Adrenal gland (tissue), 12 donors: ENCODE data around the gene PHC2. TPM values are rescaled to one million over a fixed set of nuclear protein-coding genes. Genes with fewer than 3 reads are reported as not detected.

Source experiments
- DNase-seq, 7 donors: peaks; one replicate each; pipeline ENCODE4 v3.0.0-alpha.2; 2019 to 2020
- H3K27ac ChIP-seq, 5 donors: fragments of 200-600 bp; sonication (generic) in 4 of 5; 1 replicate in 3 of 5; 2 replicates in 2 of 5; pipeline versions ENCODE4 v1.5.1 to v1.8.0; 2016 to 2020; ENCODE audit warnings: mild to moderate bottlenecking in 1 of 5
- H3K27me3 ChIP-seq: fragments of 200-600 bp; 2 replicates; pipeline ENCODE4 v1.8.0; 2021
- H3K36me3 ChIP-seq, 2 donors: fragments of 200-600 bp; replicated peaks in 1 of 2; 1 replicate in 1 of 2; 2 replicates in 1 of 2; pipeline versions ENCODE4 v1.5.1 to v1.8.0; 2018 to 2022
- H3K4me1 ChIP-seq, 2 donors: fragments of 200-600 bp; replicated peaks in 1 of 2; 1 replicate in 1 of 2; 2 replicates in 1 of 2; pipeline versions ENCODE4 v1.5.1 to v1.8.0; 2018 to 2021
- H3K4me3 ChIP-seq, 4 donors: fragments of 200-600 bp; sonication (generic) in 3 of 4; one replicate each; pipeline ENCODE4 v1.5.1; 2016 to 2018
- H3K9me3 ChIP-seq, 3 donors: fragments of 200-600 bp; sonication (generic) in 1 of 3; replicated peaks in 1 of 3; 1 replicate in 2 of 3; 2 replicates in 1 of 3; pipeline versions ENCODE4 v1.5.1 to v1.8.0; 2016 to 2021
- CTCF ChIP-seq, 6 experiments: fragments of 450-650 bp in 4 of 6; fragments of 200-600 bp in 2 of 6; sonication (generic) in 1 of 6; IDR thresholded peaks; 1 replicate in 5 of 6; 2 replicates in 1 of 6; pipeline versions ENCODE4 v1.5.1 to v1.8.0; 2016 to 2021; ENCODE audit warnings: antibody characterized with exemption in 6 of 6, mild to moderate bottlenecking in 2 of 6, moderate library complexity in 1 of 6
- POLR2A ChIP-seq, 2 donors: fragments of 450-650 bp; IDR thresholded peaks; one replicate each; pipeline ENCODE4 v1.6.1; 2017; ENCODE audit warnings: antibody characterized with exemption in 2 of 2, mild to moderate bottlenecking in 2 of 2, moderate library complexity in 1 of 2
- WGBS, 4 donors: extraction: QIAGEN DNeasy Blood & Tissue Kit in 2 of 4; methylation state at CpG; one replicate each; pipeline versions ENCODE4 v1.1.5 to v1.1.7; 2013 to 2017; 5-methylcytosine and 5-hydroxymethylcytosine counted together
- intact Hi-C, 2 donors: fragments of 100-400 bp; cut with DNase I; formaldehyde crosslinking; loops; one replicate each; pipeline versions ENCODE4 v1.14.1 to v1.15.0; 2022 to 2023
- microRNA counts, 2 donors: library from miRNA; unstranded; fragments of <30 nt; microRNA quantifications; one replicate each; lab custom pipeline; 2016
- microRNA-seq, 3 donors: library from miRNA; unstranded; fragments of <30 nt; microRNA quantifications; one replicate each; pipeline ENCODE4, GENCODE V29; 2017 to 2020
- polyA plus RNA-seq, 3 donors: library from polyadenylated mRNA; stranded (reverse); fragments of 200-250 nt in 2 of 3; fragments of 350-450 nt in 1 of 3; fragmentation: Illumina TruSeq in 1 of 3; extraction: RNeasy Lipid Tissue Mini Kit (QIAGEN cat#74804) in 1 of 3; gene quantifications; one replicate each; pipeline ENCODE4 v1.2.3, GENCODE V29; 2013 to 2014
- small RNA-seq, 2 donors: library from RNA; depleted of rRNA; stranded (forward); fragments of <200 nt; gene quantifications; one replicate each; pipeline ENCODE3, GENCODE V24; 2016
- total RNA-seq, 9 donors: library from RNA; depleted of rRNA in 4 of 9; stranded (reverse); fragments of >200 nt in 4 of 9; fragments of 120-200 nt in 1 of 9; fragmentation: NEBNext Ultra II Directional in 1 of 9; extraction: Animal tissue kit (Norgen Biotek cat#: 25700) in 1 of 9; gene quantifications; one replicate each; pipeline versions ENCODE4 v1.1.0 to v1.2.4, GENCODE V29; 2013 to 2023
- donor health status: healthy with polysubstance abuse.
- donor health status: Bipolar disorder and iron deficiency.
- donor health status: DM: yes; HTN: yes; CAD: no.
- donor health status: DM: no; HTN: no; CAD: no.
- donor health status: DM: no; HTN: no; CAD: no.
- donor health status: DM: yes; HTN: yes; CAD: no.

The PHC2 gene
- total and polyA plus RNA-seq, 12 donors: 24.9 to 164 (median 112) TPM

GRCh38 chr1:33274446-33274845, 156.4 kb downstream of the PHC2 start:
- no peak for DNase-seq
- Histone ChIP-seq H3K4me3 (no peak overlapping the region), H3K27ac (no peak overlapping the region), H3K36me3 (peaks cover 0 to 18% of the 10 kb centered on the region in 2 donors), H3K9me3 (no peaks in the 10 kb centered on the region), H3K27me3 (no peaks in the 10 kb centered on the region), H3K4me1 (no peaks in the 10 kb centered on the region)
- intact Hi-C loops: loop anchor here in 1 of 2 donors (10.0 kb wide), 1 partner anchor 140 kb away; no protein-coding TSS in a partner anchor
- WGBS, 4 donors: 94 to 100% (median 96%) methylated on average over 1 of the region's 1 CpG
- TF ChIP-seq CTCF (IDR thresholded peaks at IDR 0.05) (no peak), POLR2A (IDR thresholded peaks at IDR 0.05) (no peak)

DNA sequence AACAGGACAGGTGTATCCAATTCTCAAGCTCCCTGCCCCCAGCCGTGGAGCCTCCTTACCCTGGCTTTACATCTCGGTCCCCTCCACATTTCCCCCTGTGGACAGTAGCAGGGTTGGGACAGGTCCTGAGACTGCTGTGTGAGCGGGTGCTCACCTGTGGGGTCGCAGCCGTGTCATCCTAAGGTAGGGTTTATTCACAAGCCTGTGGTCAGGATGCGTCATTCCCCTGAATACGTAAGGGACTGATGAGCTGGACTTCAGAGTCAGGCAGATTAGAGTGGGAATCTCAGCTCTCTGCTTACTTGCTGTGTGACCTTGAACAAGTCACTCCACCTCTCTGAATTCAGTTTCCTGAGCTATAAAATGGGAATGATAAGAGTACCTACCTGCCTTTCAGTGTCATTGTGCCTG, 156.9 kb downstream of the PHC2 start:
- DNase-seq: no peak
- Histone ChIP-seq H3K4me1 (peaks cover 0 to under 1% of the 10 kb centered on the region in 2 donors), H3K27ac (no peak overlapping the region), H3K4me3 (no peak overlapping the region), H3K9me3 (no peaks in the 10 kb centered on the region), H3K36me3 (peaks cover 0 to 13% of the 10 kb centered on the region in 2 donors), H3K27me3 (no peaks in the 10 kb centered on the region)
- WGBS, 4 donors: 65 to 77% (median 73%) methylated on average over 4 to 7 of the region's 7 CpGs
- intact Hi-C loops: loop anchor here in 1 of 2 donors (10.0 kb wide), 1 partner anchor 139 kb away; no protein-coding TSS in a partner anchor
- no peak for TF ChIP-seq CTCF (IDR thresholded peaks at IDR 0.05)
- TF ChIP-seq POLR2A (IDR thresholded peaks at IDR 0.05): no peak

MicroRNA genes within 50 kb of the gene (microRNA counts, 767-probe panel; counts per million panel counts)
- 0 counts per million in 2 donors for microRNA hsa-miR-3605-5p (lab: Ali Mortazavi, UCI)

Small RNA genes lying within 50 kb of the gene (microRNA-seq; reads per million reads assigned to microRNA genes)
- 57.2 to 224 (median 82.8) reads per million in 3 donors for gene MIR3605

Small RNA genes lying within 50 kb of the gene (small RNA-seq; reads per million reads assigned to genes)
- gene RN7SKP16: 0 reads per million in 2 donors

Other genes starting within 250 kb of the PHC2 start
- gene TRIM62, start 249.1 kb downstream of the PHC2 start, total RNA-seq: 10 to 100 TPM in 5 of 9 donors, 1 to 10 TPM in 4; 3.7 to 19.5 (median 10.3) TPM
- 10 to 100 TPM in 1 of 3 donors, 1 to 10 TPM in 2; 6.7 to 13.2 (median 8.7) TPM for gene TRIM62, start 249.1 kb downstream of the PHC2 start, polyA plus RNA-seq
- 10 to 100 TPM; 13.4 to 36.7 (median 23.7) TPM for gene ZNF362, start 174.6 kb downstream of the PHC2 start, total RNA-seq
- gene ZNF362, start 174.6 kb downstream of the PHC2 start, polyA plus RNA-seq: 10 to 100 TPM in 2 of 3 donors, 1 to 10 TPM in 1; 7.8 to 37.3 (median 23.9) TPM
- gene A3GALT2, start 110.0 kb downstream of the PHC2 start, total RNA-seq: under 1 TPM in 1 of 9 donors, not detected in 8; 0.49 TPM
- gene A3GALT2, start 110.0 kb downstream of the PHC2 start, polyA plus RNA-seq: under 1 TPM in 1 of 3 donors, not detected in 2; 0.17 TPM
- gene ZSCAN20, start 41.5 kb upstream of the PHC2 start, total RNA-seq: 10 to 100 TPM in 1 of 9 donors, 1 to 10 TPM in 8; 3.6 to 12.7 (median 5.4) TPM
- gene ZSCAN20, start 41.5 kb upstream of the PHC2 start, polyA plus RNA-seq: 1 to 10 TPM in 2 of 3 donors, under 1 TPM in 1; 0.84 to 1.8 (median 1.6) TPM